ENCODE results near the gene ABTB1. TPM values are rescaled to one million over a fixed set of nuclear protein-coding genes. Genes with fewer than 3 reads are reported as not detected.

The ABTB1 gene
- total RNA-seq, 1 donor from 2014 or later, result 7.2 TPM

- TF ChIP-seq CTCF (conservative IDR thresholded peaks at IDR 0.05), result no peak
- H3K27ac Mint-ChIP-seq (ENCODE audit: unreplicated experiment), result no peak overlapping the region
- H3K36me3 Mint-ChIP-seq (ENCODE audit: low read depth), result no peaks in the 10 kb centered on the region
- no peaks in the 10 kb centered on the region for H3K27me3 Mint-ChIP-seq (ENCODE audit: low read depth)
- H3K9me3 Mint-ChIP-seq, result no peaks in the 10 kb centered on the region
- DNase-seq (ENCODE audit: low read depth, low spot score), result no peak
- H3K4me1 Mint-ChIP-seq, result peaks cover 10% of the 10 kb centered on the region
- H3K4me3 Mint-ChIP-seq, result no peak overlapping the region
Observed at GRCh38 chr3:127716384-127716783, 43.6 kb downstream of the ABTB1 start.

- no peak for DNase-seq (ENCODE audit: low read depth, low spot score)
- Mint-ChIP-seq H3K9me3 (no peaks in the 10 kb centered on the region), H3K27ac (ENCODE audit: unreplicated experiment) (no peak overlapping the region), H3K27me3 (ENCODE audit: low read depth) (no peaks in the 10 kb centered on the region), H3K36me3 (ENCODE audit: low read depth) (no peaks in the 10 kb centered on the region), H3K4me3 (no peak overlapping the region), H3K4me1 (peaks cover 13% of the 10 kb centered on the region)
- no peak for TF ChIP-seq CTCF (conservative IDR thresholded peaks at IDR 0.05)
Observed at GRCh38 chr3:127717357-127718244, 44.8 kb downstream of the ABTB1 start.

- Mint-ChIP-seq H3K27me3 (ENCODE audit: low read depth) (no peaks in the 10 kb centered on the region), H3K9me3 (no peaks in the 10 kb centered on the region), H3K27ac (ENCODE audit: unreplicated experiment) (peak overlapping the region; percentile 91), H3K4me3 (no peak overlapping the region), H3K36me3 (ENCODE audit: low read depth) (no peaks in the 10 kb centered on the region), H3K4me1 (peaks cover 20% of the 10 kb centered on the region)
- TF ChIP-seq CTCF (conservative IDR thresholded peaks at IDR 0.05), result no peak
- no peak for DNase-seq (ENCODE audit: low read depth, low spot score)
Observed at GRCh38 chr3:127718245-127718915, 45.6 kb downstream of the ABTB1 start.

GRCh38 chr3:127718916-127719290, 46.2 kb downstream of the ABTB1 start:
- no peaks in the 10 kb centered on the region for H3K9me3 Mint-ChIP-seq
- H3K27ac Mint-ChIP-seq (ENCODE audit: unreplicated experiment), result peak overlapping the region; percentile 91
- no peak for DNase-seq (ENCODE audit: low read depth, low spot score)
- H3K36me3 Mint-ChIP-seq (ENCODE audit: low read depth), result peaks cover 3% of the 10 kb centered on the region
- H3K4me3 Mint-ChIP-seq, result no peak overlapping the region
- peaks cover 20% of the 10 kb centered on the region for H3K4me1 Mint-ChIP-seq
- TF ChIP-seq CTCF (conservative IDR thresholded peaks at IDR 0.05), result no peak
- no peaks in the 10 kb centered on the region for H3K27me3 Mint-ChIP-seq (ENCODE audit: low read depth)

GRCh38 chr3:127719369-127719768, 46.6 kb downstream of the ABTB1 start:
- Mint-ChIP-seq H3K36me3 (ENCODE audit: low read depth) (peaks cover 3% of the 10 kb centered on the region), H3K9me3 (no peaks in the 10 kb centered on the region), H3K27me3 (ENCODE audit: low read depth) (no peaks in the 10 kb centered on the region), H3K4me1 (peaks cover 15% of the 10 kb centered on the region), H3K27ac (ENCODE audit: unreplicated experiment) (no peak overlapping the region), H3K4me3 (no peak overlapping the region)
- TF ChIP-seq CTCF (conservative IDR thresholded peaks at IDR 0.05), result no peak
- no peak for DNase-seq (ENCODE audit: low read depth, low spot score)
